Stimulated activated CD8-positive, alpha-beta memory T cell treated with anti-CD3 and anti-CD28 coated beads, Interleukin-4, amount 100 ng/mL, for 4 hours (primary cell): ENCODE measurements around the gene CNPY4.

Source experiments
- DNase-seq, 2 donors: peaks; one replicate each; pipeline ENCODE4 v3.0.0-alpha.2; 2020; ENCODE audit warnings: low read depth in 2 of 2, low spot score in 1 of 2

CNPY4 gene

GRCh38 chr7:100166317-100166940 lies 47.0 kb downstream of the CNPY4 start:
- DNase-seq = no peak

- DNase-seq = no peak
Observed at GRCh38 chr7:100166970-100167911, 47.8 kb downstream of the CNPY4 start.

GRCh38 chr7:100167912-100168323 lies 48.5 kb downstream of the CNPY4 start:
- no peak for DNase-seq

GRCh38 chr7:100169147-100169850 lies 49.9 kb downstream of the CNPY4 start:
- no peak for DNase-seq

GRCh38 chr7:100170101-100170897 lies 50.9 kb downstream of the CNPY4 start:
- DNase-seq = no peak

GRCh38 chr7:100171087-100171681 lies 51.8 kb downstream of the CNPY4 start:
- no peak for DNase-seq

GRCh38 chr7:100171840-100172239 lies 52.4 kb downstream of the CNPY4 start:
- DNase-seq = no peak

GRCh38 chr7:100173806-100174495 lies 54.5 kb downstream of the CNPY4 start:
- DNase-seq = no peak

- no peak for DNase-seq
Observed at GRCh38 chr7:100174582-100174981, 55.1 kb downstream of the CNPY4 start.
